GM12873 (cell line): ENCODE results near the gene VWA7.
A peak's percentile ranks its signal among the peaks of the same experiment; 100 is the strongest.

ENCODE experiments used
- CTCF ChIP-seq: IDR thresholded peaks from 2 replicates; pipeline ENCODE4 v1.5.1; 2012; ENCODE audit warnings: low read depth, mild to moderate bottlenecking, moderate library complexity, low read length, control low read depth; ENCODE audit not compliant: insufficient read depth; ENCODE audit errors: missing control alignments

The VWA7 gene

GRCh38 chr6:31815025-31815838, 38.1 kb upstream of the VWA7 start, which contains the start of the genes HSPA1A and HSPA1L:
HSPA1A (plus strand) TSS chr6:31815543; CDS start chr6:31815757, 214 bp downstream.
HSPA1L (minus strand) TSS chr6:31815283; CDS start chr6:31811972, 3,311 bp downstream.
- TF ChIP-seq CTCF, result no peak

- TF ChIP-seq CTCF, result no peak
Measured at GRCh38 chr6:31814677-31815024, 37.5 kb upstream of the VWA7 start.

GRCh38 chr6:31813465-31813849, 36.3 kb upstream of the VWA7 start:
- no peak for TF ChIP-seq CTCF

GRCh38 chr6:31811645-31812044, 34.5 kb upstream of the VWA7 start:
- TF ChIP-seq CTCF, result no peak

GRCh38 chr6:31806470-31807272, 29.5 kb upstream of the VWA7 start, which contains the start of gene LSM2:
LSM2 (minus strand) TSS chr6:31806966; CDS start chr6:31806757, 209 bp downstream.
- peak; percentile 37 for TF ChIP-seq CTCF

- TF ChIP-seq CTCF, result no peak
Measured at GRCh38 chr6:31805939-31806469, 28.9 kb upstream of the VWA7 start.

- TF ChIP-seq CTCF, result no peak
Measured at GRCh38 chr6:31799781-31800180, 22.7 kb upstream of the VWA7 start.
